ENCODE measurements around the gene SEMA4B. TPM values are rescaled to one million over a fixed set of nuclear protein-coding genes. Genes with fewer than 3 reads are reported as not detected.
A peak's percentile ranks its signal among the peaks of the same experiment; 100 is the strongest.
"Not testable (repeated sequence)": the region's sequence is repeated elsewhere in the genome, so short reads cannot be mapped to it uniquely, and the experiment has no call there.

Gene SEMA4B
- total and polyA plus RNA-seq, 5 donors: 16.4 to 39.6 (median 33.4) TPM

GRCh38 chr15:90265271-90266060 is 64.3 kb downstream of the SEMA4B start, which contains the start of gene NGRN:
NGRN (plus strand) TSS chr15:90265672; CDS start chr15:90265713, 41 bp downstream.
- WGBS: under 1% methylated on average over 59 of the region's 59 CpGs
- peak within 1 kb of the TSS; percentile 81 for H3K27ac ChIP-seq (ENCODE audit: low read length)
- H3K4me1 ChIP-seq (ENCODE audit: control insufficient read depth, insufficient read depth, low read length): peaks cover 9% of the 10 kb centered on the region
- H3K4me3 ChIP-seq (ENCODE audit: low read length): peak within 1 kb of the TSS; percentile 75
- no peaks in the 10 kb centered on the region for H3K27me3 ChIP-seq (ENCODE audit: control insufficient read depth, insufficient read depth)
- peak; percentile 92 to 96 (median 95) for DNase-seq
- intact Hi-C loops (cut with DNase I): no loop called here
- peak; percentile 96 to 97 for ATAC-seq
- no peaks in the 10 kb centered on the region for H3K9me3 ChIP-seq (ENCODE audit: control insufficient read depth, low read length)

- ATAC-seq: peak; percentile 44 to 54
- peaks cover 9% of the 10 kb centered on the region for H3K4me1 ChIP-seq (ENCODE audit: control insufficient read depth, insufficient read depth, low read length)
- H3K9me3 ChIP-seq (ENCODE audit: control insufficient read depth, low read length): no peaks in the 10 kb centered on the region
- peak overlapping the region; percentile 75 for H3K4me3 ChIP-seq (ENCODE audit: low read length)
- DNase-seq: peak; percentile 41 to 78 (median 71)
- no peaks in the 10 kb centered on the region for H3K27me3 ChIP-seq (ENCODE audit: control insufficient read depth, insufficient read depth)
- under 1% methylated on average over 16 of the region's 16 CpGs for WGBS
- intact Hi-C loops (cut with DNase I): no loop called here
- peak overlapping the region; percentile 81 for H3K27ac ChIP-seq (ENCODE audit: low read length)
Observed at GRCh38 chr15:90266061-90266431, 64.9 kb downstream of the SEMA4B start.

- peaks cover 11% of the 10 kb centered on the region for H3K4me1 ChIP-seq (ENCODE audit: control insufficient read depth, insufficient read depth, low read length)
- H3K9me3 ChIP-seq (ENCODE audit: control insufficient read depth, low read length): no peaks in the 10 kb centered on the region
- no peak for ATAC-seq
- no peaks in the 10 kb centered on the region for H3K27me3 ChIP-seq (ENCODE audit: control insufficient read depth, insufficient read depth)
- intact Hi-C loops (cut with DNase I): no loop called here
- H3K27ac ChIP-seq (ENCODE audit: low read length): peak overlapping the region; percentile 81
- 9% methylated on average over 15 of the region's 15 CpGs for WGBS
- peak overlapping the region; percentile 75 for H3K4me3 ChIP-seq (ENCODE audit: low read length)
- no peak for DNase-seq
Observed at GRCh38 chr15:90266485-90266884, 65.4 kb downstream of the SEMA4B start.

GRCh38 chr15:90268415-90268814 is 67.3 kb downstream of the SEMA4B start:
- H3K4me1 ChIP-seq (ENCODE audit: control insufficient read depth, insufficient read depth, low read length): peaks cover 12% of the 10 kb centered on the region
- intact Hi-C loops (cut with DNase I): no loop called here
- DNase-seq (no peak), ATAC-seq (no peak)
- WGBS: 70% methylated on average over 1 of the region's 1 CpG
- H3K4me3 ChIP-seq (ENCODE audit: low read length): no peak overlapping the region
- H3K27ac ChIP-seq (ENCODE audit: low read length): no peak overlapping the region
- H3K9me3 ChIP-seq (ENCODE audit: control insufficient read depth, low read length): no peaks in the 10 kb centered on the region
- no peaks in the 10 kb centered on the region for H3K27me3 ChIP-seq (ENCODE audit: control insufficient read depth, insufficient read depth)

GRCh38 chr15:90270502-90271150 is 69.5 kb downstream of the SEMA4B start:
- Histone ChIP-seq H3K4me1 (ENCODE audit: control insufficient read depth, insufficient read depth, low read length) (peaks cover 8% of the 10 kb centered on the region), H3K9me3 (ENCODE audit: control insufficient read depth, low read length) (no peaks in the 10 kb centered on the region), H3K4me3 (ENCODE audit: low read length) (no peak overlapping the region), H3K27me3 (ENCODE audit: control insufficient read depth, insufficient read depth) (no peaks in the 10 kb centered on the region), H3K27ac (ENCODE audit: low read length) (peak overlapping the region; percentile 0)
- ATAC-seq (no peak), DNase-seq (no peak)
- intact Hi-C loops (cut with DNase I): no loop called here
- 73% methylated on average over 10 of the region's 10 CpGs for WGBS

GRCh38 chr15:90271459-90272166 is 70.5 kb downstream of the SEMA4B start:
- ATAC-seq (peak; percentile 38 to 58), DNase-seq (peak in 1 of 3 donors; percentile 61)

GRCh38 chr15:90278467-90278866 is 77.3 kb downstream of the SEMA4B start:
- ATAC-seq: not testable (repeated sequence)
- 97% methylated on average over 12 of the region's 12 CpGs for WGBS

More at GRCh38 chr15:90271459-90272166, 70.5 kb downstream of the SEMA4B start:
- Histone ChIP-seq H3K9me3 (ENCODE audit: control insufficient read depth, low read length) (no peaks in the 10 kb centered on the region), H3K4me1 (ENCODE audit: control insufficient read depth, insufficient read depth, low read length) (peaks cover 8% of the 10 kb centered on the region), H3K27me3 (ENCODE audit: control insufficient read depth, insufficient read depth) (no peaks in the 10 kb centered on the region), H3K4me3 (ENCODE audit: low read length) (no peak overlapping the region), H3K27ac (ENCODE audit: low read length) (peak overlapping the region; percentile 43)
- WGBS: 27% methylated on average over 7 of the region's 7 CpGs
- intact Hi-C loops (cut with DNase I): no loop called here

More at GRCh38 chr15:90278467-90278866, 77.3 kb downstream of the SEMA4B start:
- H3K4me3 ChIP-seq (ENCODE audit: low read length); H3K9me3 ChIP-seq (ENCODE audit: control insufficient read depth, low read length); H3K27ac ChIP-seq (ENCODE audit: low read length); H3K4me1 ChIP-seq (ENCODE audit: control insufficient read depth, insufficient read depth, low read length); H3K27me3 ChIP-seq (ENCODE audit: control insufficient read depth, insufficient read depth); DNase-seq; intact Hi-C loops (cut with DNase I): not testable (repeated sequence)

Other genes starting within 250 kb of the SEMA4B start
- 10 to 100 TPM in 1 of 4 donors, 1 to 10 TPM in 3; 6.0 to 10.2 (median 8.1) TPM for gene ZNF710, start 200.0 kb upstream of the SEMA4B start, total RNA-seq
- gene ZNF710, start 200.0 kb upstream of the SEMA4B start, polyA plus RNA-seq: 3.4 TPM
- gene IDH2, start 98.9 kb upstream of the SEMA4B start, total RNA-seq: 100 to 1,000 TPM; 203 to 246 (median 221) TPM
- gene IDH2, start 98.9 kb upstream of the SEMA4B start, polyA plus RNA-seq: 275 TPM
- gene CIB1, start 32.6 kb downstream of the SEMA4B start, total RNA-seq: 10 to 100 TPM; 69.5 to 70.7 (median 70.1) TPM
- gene CIB1, start 32.6 kb downstream of the SEMA4B start, polyA plus RNA-seq: 95.8 TPM
- gene GDPGP1, start 32.9 kb downstream of the SEMA4B start, total RNA-seq: 10 to 100 TPM; 10.6 to 20.5 (median 15.6) TPM
- 6.5 TPM for gene GDPGP1, start 32.9 kb downstream of the SEMA4B start, polyA plus RNA-seq
- under 1 TPM in 2 of 4 donors, not detected in 2; 0.24 to 0.54 TPM for gene TTLL13, start 48.2 kb downstream of the SEMA4B start, total RNA-seq
- 0.72 TPM for gene TTLL13, start 48.2 kb downstream of the SEMA4B start, polyA plus RNA-seq
- gene NGRN, start 64.3 kb downstream of the SEMA4B start, total RNA-seq: 100 to 1,000 TPM; 135 to 159 (median 154) TPM
- 163 TPM for gene NGRN, start 64.3 kb downstream of the SEMA4B start, polyA plus RNA-seq
- 1 to 10 TPM; 3.1 to 6.4 (median 4.6) TPM for gene ZNF774, start 151.0 kb downstream of the SEMA4B start, total RNA-seq
- gene ZNF774, start 151.0 kb downstream of the SEMA4B start, polyA plus RNA-seq: 2.0 TPM
- 10 to 100 TPM; 37.8 to 57.9 (median 53.8) TPM for gene IQGAP1, start 186.9 kb downstream of the SEMA4B start, total RNA-seq
- 30.0 TPM for gene IQGAP1, start 186.9 kb downstream of the SEMA4B start, polyA plus RNA-seq